Chondrocyte (in vitro differentiated cells): ENCODE measurements around the gene NLGN4Y. TPM values are rescaled to one million over a fixed set of nuclear protein-coding genes. Genes with fewer than 3 reads are reported as not detected.

ENCODE experiments used
- DNase-seq: peaks from one replicate; pipeline ENCODE4 v3.0.0; 2021; ENCODE audit warnings: mixed read lengths, low spot score
- H3K27ac Mint-ChIP-seq: one replicate; pipeline ENCODE4 v1.8.0; 2021; ENCODE audit warnings: mild to moderate bottlenecking, moderate library complexity, mixed read lengths; ENCODE audit not compliant: unreplicated experiment
- H3K27me3 Mint-ChIP-seq: 2 replicates; pipeline ENCODE4 v1.8.0; 2021; ENCODE audit warnings: low read depth, mixed read lengths
- H3K36me3 Mint-ChIP-seq: 2 replicates; pipeline ENCODE4 v1.8.0; 2021; ENCODE audit warnings: low read depth, mixed read lengths
- H3K4me1 Mint-ChIP-seq: 2 replicates; pipeline ENCODE4 v1.8.0; 2021; ENCODE audit warnings: low read depth, mild to moderate bottlenecking, mixed read lengths
- H3K4me3 Mint-ChIP-seq: one replicate; pipeline ENCODE4 v1.8.0; 2021; ENCODE audit warnings: mild to moderate bottlenecking, moderate library complexity, mixed read lengths; ENCODE audit not compliant: unreplicated experiment
- H3K9me3 Mint-ChIP-seq: 2 replicates; pipeline ENCODE4 v1.8.0; 2021; ENCODE audit warnings: low read depth, mixed read lengths
- CTCF ChIP-seq: fragments of 200-600 bp; sonication (generic); IDR thresholded peaks from 2 replicates; pipeline ENCODE4 v1.5.0; 2021; ENCODE audit warnings: antibody characterized with exemption, mild to moderate bottlenecking, moderate library complexity
- long read RNA-seq: library from polyadenylated mRNA; stranded (forward); transcript quantifications from one replicate; pipeline ENCODE4 v2.0.0, GENCODE V29; 2021
- total RNA-seq: library from RNA; stranded (reverse); gene quantifications from 3 replicates; pipeline ENCODE4 v1.2.1, GENCODE V29; 2021

The NLGN4Y gene
- not detected in 3 replicates for total RNA-seq
- long read RNA-seq, result 0 reads

- Mint-ChIP-seq H3K9me3 (no peaks in the 10 kb centered on the region), H3K27me3 (no peaks in the 10 kb centered on the region), H3K36me3 (no peaks in the 10 kb centered on the region), H3K4me3 (no peak within 1 kb of the TSS), H3K4me1 (no peaks in the 10 kb centered on the region), H3K27ac (no peak within 1 kb of the TSS)
- TF ChIP-seq CTCF, result no peak
- no peak for DNase-seq
Observed at GRCh38 chrY:14524272-14525231, at the start of gene NLGN4Y. Gene NLGN4Y (plus strand): TSS chrY:14524529. CDS start chrY:14622120, 97,591 bp downstream.

GRCh38 chrY:14485935-14486334 lies 38.4 kb upstream of the NLGN4Y start:
- TF ChIP-seq CTCF, result no peak
- no peaks in the 10 kb centered on the region for H3K9me3 Mint-ChIP-seq
- H3K27me3 Mint-ChIP-seq, result no peaks in the 10 kb centered on the region

GRCh38 chrY:14490226-14490625 lies 34.1 kb upstream of the NLGN4Y start:
- no peak overlapping the region for H3K4me3 Mint-ChIP-seq
- no peaks in the 10 kb centered on the region for H3K9me3 Mint-ChIP-seq
- no peaks in the 10 kb centered on the region for H3K27me3 Mint-ChIP-seq
- no peak for DNase-seq
- no peaks in the 10 kb centered on the region for H3K4me1 Mint-ChIP-seq
- TF ChIP-seq CTCF, result no peak
- no peaks in the 10 kb centered on the region for H3K36me3 Mint-ChIP-seq
- no peak overlapping the region for H3K27ac Mint-ChIP-seq

More at GRCh38 chrY:14485935-14486334, 38.4 kb upstream of the NLGN4Y start:
- no peaks in the 10 kb centered on the region for H3K4me1 Mint-ChIP-seq
- H3K36me3 Mint-ChIP-seq, result no peaks in the 10 kb centered on the region
- no peak for DNase-seq
- H3K27ac Mint-ChIP-seq, result no peak overlapping the region
- no peak overlapping the region for H3K4me3 Mint-ChIP-seq

GRCh38 chrY:14498071-14498470 lies 26.3 kb upstream of the NLGN4Y start:
- no peak overlapping the region for H3K27ac Mint-ChIP-seq
- H3K4me1 Mint-ChIP-seq, result no peaks in the 10 kb centered on the region
- no peaks in the 10 kb centered on the region for H3K36me3 Mint-ChIP-seq
- no peak for TF ChIP-seq CTCF
- H3K9me3 Mint-ChIP-seq, result no peaks in the 10 kb centered on the region
- no peak for DNase-seq
- H3K4me3 Mint-ChIP-seq, result no peak overlapping the region
- H3K27me3 Mint-ChIP-seq, result no peaks in the 10 kb centered on the region

- Mint-ChIP-seq H3K36me3 (no peaks in the 10 kb centered on the region), H3K4me1 (no peaks in the 10 kb centered on the region), H3K27me3 (no peaks in the 10 kb centered on the region), H3K9me3 (no peaks in the 10 kb centered on the region), H3K4me3 (no peak overlapping the region), H3K27ac (no peak overlapping the region)
- no peak for TF ChIP-seq CTCF
- no peak for DNase-seq
Observed at GRCh38 chrY:14504592-14504991, 19.7 kb upstream of the NLGN4Y start.
